ENCODE results near the gene CTNND2. TPM values are rescaled to one million over a fixed set of nuclear protein-coding genes. Genes with fewer than 3 reads are reported as not detected.

CTNND2 gene
- total and polyA plus RNA-seq, 2 donors (not counting 1 experiment from before 2014, with no cell fraction given), result not detected

- WGBS (ENCODE audit: insufficient coverage), result 91% methylated on average over 3 of the region's 5 CpGs
- no peak overlapping the region for H3K4me3 Mint-ChIP-seq
- CTCF ChIA-PET, result no interaction called here
- H3K27ac ChIP-seq (ENCODE audit: low read length in 2 of 2), result no peak overlapping the region
- no peak overlapping the region for H3K4me2 ChIP-seq (replicated peaks; ENCODE audit: low read depth, low read length, poor library complexity, severe bottlenecking)
- intact Hi-C loops (cut with micrococcal nuclease), result no loop called here
- no peaks in the 10 kb centered on the region for H3K9me3 Mint-ChIP-seq (ENCODE audit: insufficient read depth)
- H3K79me2 ChIP-seq (ENCODE audit: control insufficient read depth, insufficient read depth, low read length), result no peaks in the 10 kb centered on the region
- TF ChIP-seq, protein P1, sequence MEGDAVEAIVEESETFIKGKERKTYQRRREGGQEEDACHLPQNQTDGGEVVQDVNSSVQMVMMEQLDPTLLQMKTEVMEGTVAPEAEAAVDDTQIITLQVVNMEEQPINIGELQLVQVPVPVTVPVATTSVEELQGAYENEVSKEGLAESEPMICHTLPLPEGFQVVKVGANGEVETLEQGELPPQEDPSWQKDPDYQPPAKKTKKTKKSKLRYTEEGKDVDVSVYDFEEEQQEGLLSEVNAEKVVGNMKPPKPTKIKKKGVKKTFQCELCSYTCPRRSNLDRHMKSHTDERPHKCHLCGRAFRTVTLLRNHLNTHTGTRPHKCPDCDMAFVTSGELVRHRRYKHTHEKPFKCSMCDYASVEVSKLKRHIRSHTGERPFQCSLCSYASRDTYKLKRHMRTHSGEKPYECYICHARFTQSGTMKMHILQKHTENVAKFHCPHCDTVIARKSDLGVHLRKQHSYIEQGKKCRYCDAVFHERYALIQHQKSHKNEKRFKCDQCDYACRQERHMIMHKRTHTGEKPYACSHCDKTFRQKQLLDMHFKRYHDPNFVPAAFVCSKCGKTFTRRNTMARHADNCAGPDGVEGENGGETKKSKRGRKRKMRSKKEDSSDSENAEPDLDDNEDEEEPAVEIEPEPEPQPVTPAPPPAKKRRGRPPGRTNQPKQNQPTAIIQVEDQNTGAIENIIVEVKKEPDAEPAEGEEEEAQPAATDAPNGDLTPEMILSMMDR (IDR thresholded peaks at IDR 0.05), result no peak
- no peak for TF ChIP-seq EZH2 (IDR thresholded peaks at IDR 0.05; ENCODE audit: borderline replicate concordance, insufficient read depth, low read depth, low read length, poor library complexity, severe bottlenecking)
- no peaks in the 10 kb centered on the region for H3K4me1 Mint-ChIP-seq
- DNase-seq (no peak), ATAC-seq (ENCODE audit: low read depth) (no peak)
- H3K36me3 ChIP-seq (replicated peaks in 1 of 2; ENCODE audit: control extremely low read depth in 1 of 2, control insufficient read depth in 1 of 2, extremely low read depth in 1 of 2, insufficient read depth in 2 of 2, low read length in 1 of 2), result no peaks in the 10 kb centered on the region
- H2AFZ ChIP-seq (ENCODE audit: insufficient read depth, low read depth, low read length, poor library complexity, severe bottlenecking), result no peak overlapping the region
- H3K27ac Mint-ChIP-seq, result no peak overlapping the region
- H3K4me3 ChIP-seq (ENCODE audit: control extremely low read depth in 1 of 5, extremely low read depth in 1 of 5, insufficient read depth in 1 of 5, low read depth in 2 of 5, low read length in 4 of 5), result no peak overlapping the region
- H3K27me3 Mint-ChIP-seq, result peaks cover 5% of the 10 kb centered on the region
- H4K20me1 ChIP-seq (ENCODE audit: control insufficient read depth, insufficient read depth, low read length, poor library complexity, severe bottlenecking), result no peaks in the 10 kb centered on the region
- no peaks in the 10 kb centered on the region for H3K4me1 ChIP-seq (ENCODE audit: control insufficient read depth in 2 of 2, insufficient read depth in 2 of 2, low read length in 2 of 2)
- no peaks in the 10 kb centered on the region for H3K9me3 ChIP-seq (ENCODE audit: control extremely low read depth in 1 of 3, control insufficient read depth in 2 of 3, insufficient read depth in 1 of 3, low read length in 2 of 3)
- POLR2A ChIA-PET, result no interaction called here
- H3K9ac ChIP-seq (ENCODE audit: low read length), result no peak overlapping the region
- peaks cover 0 to 2% (median 0%) of the 10 kb centered on the region in 4 experiments for H3K27me3 ChIP-seq (replicated peaks in 1 of 4; ENCODE audit: control extremely low read depth in 1 of 4, control insufficient read depth in 3 of 4, insufficient read depth in 4 of 4, low read length in 3 of 4)
Observed at GRCh38 chr5:11043881-11044280, 860.4 kb downstream of the CTNND2 start.

- TF ChIP-seq, protein P1 (IDR thresholded peaks at IDR 0.05), result no peak
- no peak for TF ChIP-seq EZH2 (IDR thresholded peaks at IDR 0.05; ENCODE audit: borderline replicate concordance, insufficient read depth, low read depth, low read length, poor library complexity, severe bottlenecking)
- CTCF ChIA-PET, result no interaction called here
Observed at GRCh38 chr5:11040345-11040744, 863.9 kb downstream of the CTNND2 start.

More at GRCh38 chr5:11040345-11040744, 863.9 kb downstream of the CTNND2 start:
- no peak overlapping the region for H3K4me2 ChIP-seq (replicated peaks; ENCODE audit: low read depth, low read length, poor library complexity, severe bottlenecking)
- DNase-seq, result no peak
- ATAC-seq (ENCODE audit: low read depth), result no peak
- H3K4me3 Mint-ChIP-seq, result no peak overlapping the region
- no peaks in the 10 kb centered on the region for H4K20me1 ChIP-seq (ENCODE audit: control insufficient read depth, insufficient read depth, low read length, poor library complexity, severe bottlenecking)
- intact Hi-C loops (cut with micrococcal nuclease), result no loop called here
- no peak overlapping the region for H3K27ac Mint-ChIP-seq
- H3K27me3 ChIP-seq (replicated peaks in 1 of 4; ENCODE audit: control extremely low read depth in 1 of 4, control insufficient read depth in 3 of 4, insufficient read depth in 4 of 4, low read length in 3 of 4), result peaks cover 0 to under 1% (median 0%) of the 10 kb centered on the region in 4 experiments
- H2AFZ ChIP-seq (ENCODE audit: insufficient read depth, low read depth, low read length, poor library complexity, severe bottlenecking), result no peak overlapping the region
- H3K79me2 ChIP-seq (ENCODE audit: control insufficient read depth, insufficient read depth, low read length), result no peaks in the 10 kb centered on the region
- no peak overlapping the region for H3K4me3 ChIP-seq (ENCODE audit: control extremely low read depth in 1 of 5, extremely low read depth in 1 of 5, insufficient read depth in 1 of 5, low read depth in 2 of 5, low read length in 4 of 5)
- WGBS (ENCODE audit: insufficient coverage), result no CpG with 5 or more reads among the region's 1 CpG
- H3K27me3 Mint-ChIP-seq, result peaks cover 8% of the 10 kb centered on the region
- POLR2A ChIA-PET, result no interaction called here
- H3K9me3 Mint-ChIP-seq (ENCODE audit: insufficient read depth), result no peaks in the 10 kb centered on the region
- H3K36me3 ChIP-seq (replicated peaks in 1 of 2; ENCODE audit: control extremely low read depth in 1 of 2, control insufficient read depth in 1 of 2, extremely low read depth in 1 of 2, insufficient read depth in 2 of 2, low read length in 1 of 2), result no peaks in the 10 kb centered on the region
- no peak overlapping the region for H3K27ac ChIP-seq (ENCODE audit: low read length in 2 of 2)
- no peak overlapping the region for H3K9ac ChIP-seq (ENCODE audit: low read length)
- no peaks in the 10 kb centered on the region for H3K4me1 ChIP-seq (ENCODE audit: control insufficient read depth in 2 of 2, insufficient read depth in 2 of 2, low read length in 2 of 2)
- no peaks in the 10 kb centered on the region for H3K9me3 ChIP-seq (ENCODE audit: control extremely low read depth in 1 of 3, control insufficient read depth in 2 of 3, insufficient read depth in 1 of 3, low read length in 2 of 3)
- no peaks in the 10 kb centered on the region for H3K4me1 Mint-ChIP-seq
